Gastroesophageal sphincter (tissue), 4 donors: Measurements from ENCODE around the gene VKORC1L1. TPM values are rescaled to one million over a fixed set of nuclear protein-coding genes. Genes with fewer than 3 reads are reported as not detected.
"Not testable (repeated sequence)": the region's sequence is repeated elsewhere in the genome, so short reads cannot be mapped to it uniquely, and the experiment has no call there.

Source experiments
- ATAC-seq: fragments of 150-250 bp; one replicate; pipeline ENCODE4 v1.9.1; 2016; ENCODE audit warnings: mild to moderate bottlenecking, moderate library complexity
- H3K27ac ChIP-seq, 4 donors: fragments of 200-600 bp; sonication (generic) in 3 of 4; 1 replicate in 3 of 4; 2 replicates in 1 of 4; pipeline ENCODE4 v1.5.1; 2016 to 2019
- H3K27me3 ChIP-seq: fragments of 200-600 bp; sonication (generic); one replicate; pipeline ENCODE4 v1.5.1; 2019
- H3K36me3 ChIP-seq, 2 donors: fragments of 200-600 bp; sonication (generic); one replicate each; pipeline ENCODE4 v1.5.1; 2019; ENCODE audit warnings: control low read depth in 1 of 2
- H3K4me1 ChIP-seq, 3 donors: fragments of 200-600 bp; sonication (generic); 1 replicate in 2 of 3; 2 replicates in 1 of 3; pipeline ENCODE4 v1.5.1; 2016 to 2019; ENCODE audit warnings: control low read depth in 2 of 3
- H3K4me3 ChIP-seq, 2 donors: fragments of 200-600 bp; sonication (generic); one replicate each; pipeline ENCODE4 v1.5.1; 2019; ENCODE audit warnings: mild to moderate bottlenecking in 1 of 2, moderate library complexity in 1 of 2
- H3K9me3 ChIP-seq, 3 donors: fragments of 200-600 bp; sonication (generic); one replicate each; pipeline ENCODE4 v1.5.1; 2017 to 2019; ENCODE audit warnings: control low read depth in 2 of 3
- CTCF ChIP-seq, 4 experiments: fragments of 200-600 bp in 2 of 4; fragments of 450-650 bp in 2 of 4; sonication (generic) in 1 of 4; IDR thresholded peaks; one replicate each; pipeline ENCODE4 v1.5.1; 2017 to 2019; ENCODE audit warnings: antibody characterized with exemption in 4 of 4, mild to moderate bottlenecking in 2 of 4, moderate library complexity in 2 of 4
- EP300 ChIP-seq: sonication (generic); formaldehyde crosslinking; IDR thresholded peaks from one replicate; pipeline ENCODE4 v1.6.1; 2017; ENCODE audit warnings: antibody characterized with exemption, mild to moderate bottlenecking
- POLR2A ChIP-seq, 2 donors: fragments of 450-650 bp; IDR thresholded peaks; one replicate each; pipeline ENCODE4 v1.6.1; 2017; ENCODE audit warnings: antibody characterized with exemption in 2 of 2, mild to moderate bottlenecking in 2 of 2, moderate library complexity in 1 of 2
- POLR2AphosphoS5 ChIP-seq: sonication (generic); formaldehyde crosslinking; IDR thresholded peaks from one replicate; pipeline ENCODE4 v1.6.1; 2017; ENCODE audit warnings: antibody characterized with exemption
- WGBS, 2 donors: methylation state at CpG; one replicate each; pipeline ENCODE4 v1.1.5; 2018; ENCODE audit warnings: low coverage in 1 of 2; 5-methylcytosine and 5-hydroxymethylcytosine counted together
- total RNA-seq, 4 donors: library from RNA; depleted of rRNA; stranded (reverse); fragments of >200 nt; gene quantifications; one replicate each; pipeline ENCODE4 v1.1.0, GENCODE V29; 2016

The VKORC1L1 gene
- total RNA-seq, 4 donors from 2014 or later = 20.4 to 30.2 (median 25.0) TPM

GRCh38 chr7:65880242-65880641 lies 7.4 kb downstream of the VKORC1L1 start:
- not testable (repeated sequence) for H3K27me3 ChIP-seq, H3K36me3 ChIP-seq, H3K4me1 ChIP-seq, ATAC-seq, H3K9me3 ChIP-seq, H3K4me3 ChIP-seq, H3K27ac ChIP-seq
- 93 to 98% methylated on average over 2 to 5 of the region's 5 CpGs for WGBS, 2 donors

GRCh38 chr7:65884983-65885382 lies 12.1 kb downstream of the VKORC1L1 start:
- H3K27ac ChIP-seq, H3K9me3 ChIP-seq, H3K27me3 ChIP-seq, H3K4me3 ChIP-seq, H3K36me3 ChIP-seq, H3K4me1 ChIP-seq, ATAC-seq: not testable (repeated sequence)

GRCh38 chr7:65885533-65885932 lies 12.7 kb downstream of the VKORC1L1 start:
- H3K4me3 ChIP-seq, H3K36me3 ChIP-seq, ATAC-seq, H3K27me3 ChIP-seq, H3K27ac ChIP-seq, H3K9me3 ChIP-seq, H3K4me1 ChIP-seq: not testable (repeated sequence)
- 60% methylated on average over 1 of the region's 3 CpGs; no CpG with 5 or more reads in 1 of the 2 donors for WGBS, 2 donors

- WGBS, 2 donors = 71 to 100% methylated on average over 1 to 4 of the region's 5 CpGs
- H3K27me3 ChIP-seq, H3K4me3 ChIP-seq, ATAC-seq, H3K9me3 ChIP-seq, H3K27ac ChIP-seq: not testable (repeated sequence)
- H3K4me1 ChIP-seq = peaks cover 0 to 13% (median 0%) of the 10 kb centered on the region in 3 donors
- peaks cover 0 to 10% of the 10 kb centered on the region in 2 donors for H3K36me3 ChIP-seq
These were observed 15.7 kb downstream of the VKORC1L1 start for GRCh38 chr7:65888434-65889156.

GRCh38 chr7:65889722-65890121 lies 16.8 kb downstream of the VKORC1L1 start:
- not testable (repeated sequence) for H3K27me3 ChIP-seq, H3K4me3 ChIP-seq, H3K27ac ChIP-seq, ATAC-seq, H3K9me3 ChIP-seq
- WGBS, 2 donors = 94 to 100% methylated on average over 1 to 2 of the region's 2 CpGs
- Histone ChIP-seq H3K36me3 (peaks cover 0 to 10% of the 10 kb centered on the region in 2 donors), H3K4me1 (peaks cover 0 to 13% (median 0%) of the 10 kb centered on the region in 3 donors)

- Histone ChIP-seq H3K36me3 (peaks cover 0 to 10% of the 10 kb centered on the region in 2 donors), H3K4me1 (peaks cover 0 to 13% (median 0%) of the 10 kb centered on the region in 3 donors), H3K27me3 (no peaks in the 10 kb centered on the region), H3K4me3 (no peak overlapping the region), H3K27ac (no peak overlapping the region), H3K9me3 (no peaks in the 10 kb centered on the region)
- WGBS, 2 donors = 60 to 68% methylated on average over 5 of the region's 5 CpGs
- TF ChIP-seq EP300 (no peak), CTCF (IDR thresholded peaks at IDR 0.05) (no peak), POLR2AphosphoS5 (no peak), POLR2A (IDR thresholded peaks at IDR 0.05) (no peak)
- no peak for ATAC-seq
These were observed 19.3 kb downstream of the VKORC1L1 start for GRCh38 chr7:65892161-65892560.

- TF ChIP-seq POLR2AphosphoS5 (no peak), POLR2A (IDR thresholded peaks at IDR 0.05) (no peak), EP300 (no peak), CTCF (IDR thresholded peaks at IDR 0.05) (no peak)
- H3K27me3 ChIP-seq = no peaks in the 10 kb centered on the region
- 55 to 78% methylated on average over 1 of the region's 1 CpG for WGBS, 2 donors
These were observed 20.0 kb downstream of the VKORC1L1 start for GRCh38 chr7:65892835-65893234.

More at GRCh38 chr7:65892835-65893234, 20.0 kb downstream of the VKORC1L1 start:
- H3K4me3 ChIP-seq = no peak overlapping the region
- H3K27ac ChIP-seq = no peak overlapping the region
- H3K9me3 ChIP-seq = no peaks in the 10 kb centered on the region
- H3K4me1 ChIP-seq = peaks cover 0 to 13% (median 0%) of the 10 kb centered on the region in 3 donors
- peaks cover 0 to 10% of the 10 kb centered on the region in 2 donors for H3K36me3 ChIP-seq
- ATAC-seq = no peak
